GM12891 (cell line): ENCODE data around the gene NAV2.

ENCODE experiments used
- PAX5 ChIP-seq: IDR thresholded peaks from 2 replicates; pipeline ENCODE4 v1.6.1; 2011; ENCODE audit warnings: low read length, moderate library complexity, mild to moderate bottlenecking; ENCODE audit not compliant: insufficient read depth, severe bottlenecking
- POLR2A ChIP-seq: IDR thresholded peaks from 2 replicates; pipeline ENCODE4 v1.6.1; 2011; ENCODE audit warnings: low read depth, low read length, control low read depth
- POLR2AphosphoS5 ChIP-seq: IDR thresholded peaks from 2 replicates; pipeline ENCODE4 v1.6.1; 2011; ENCODE audit warnings: low read depth, low read length, control low read depth
- POU2F2 ChIP-seq: IDR thresholded peaks from 2 replicates; pipeline ENCODE4 v1.6.1; 2011; ENCODE audit warnings: low read depth, mild to moderate bottlenecking, control low read depth, low read length, moderate library complexity
- SPI1 ChIP-seq: IDR thresholded peaks from 2 replicates; pipeline ENCODE4 v1.6.1; 2011; ENCODE audit warnings: low read depth, low read length, control low read depth
- TAF1 ChIP-seq: IDR thresholded peaks from 2 replicates; pipeline ENCODE4 v1.6.1; 2011; ENCODE audit warnings: low read depth, low read length, control low read depth

DNA sequence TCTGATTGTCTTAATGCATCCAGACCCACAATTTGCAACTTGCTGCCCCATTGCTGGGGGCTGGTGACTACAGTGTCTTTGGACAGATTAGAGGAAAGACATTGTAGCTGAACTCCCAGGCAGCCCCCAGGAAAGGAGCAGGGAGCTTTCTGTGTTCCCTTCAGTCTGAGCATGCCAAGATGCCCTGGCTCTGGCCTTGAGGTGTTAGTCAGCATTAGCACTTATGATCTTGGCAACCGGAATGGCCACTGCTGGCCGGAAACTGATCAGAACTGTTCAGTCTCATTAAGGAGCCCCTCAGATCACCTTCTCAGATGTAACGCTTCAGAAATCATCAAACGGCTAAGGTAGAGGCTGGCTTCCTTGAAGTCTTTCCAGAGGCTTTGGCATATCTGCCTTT, 195.2 kb downstream of the NAV2 start:
- TF ChIP-seq SPI1 = no peak
- no peak for TF ChIP-seq POLR2AphosphoS5
- no peak for TF ChIP-seq POLR2A
- no peak for TF ChIP-seq TAF1
- TF ChIP-seq POU2F2 = no peak
- no peak for TF ChIP-seq PAX5
